IPS-11a (cell line): ENCODE measurements around the gene CCDC183.
"Not testable (repeated sequence)": the region's sequence is repeated elsewhere in the genome, so short reads cannot be mapped to it uniquely, and the experiment has no call there.

Experiments
- H3K4me3 ChIP-seq: one replicate; pipeline ENCODE4 v1.5.1; 2013; ENCODE audit warnings: low read depth, low read length, control low read depth

Gene CCDC183

GRCh38 chr9:136837146-136837855 is 41.2 kb downstream of the CCDC183 start:
- H3K4me3 ChIP-seq: no peak overlapping the region

GRCh38 chr9:136837856-136838277 is 41.7 kb downstream of the CCDC183 start:
- not testable (repeated sequence) for H3K4me3 ChIP-seq

DNA sequence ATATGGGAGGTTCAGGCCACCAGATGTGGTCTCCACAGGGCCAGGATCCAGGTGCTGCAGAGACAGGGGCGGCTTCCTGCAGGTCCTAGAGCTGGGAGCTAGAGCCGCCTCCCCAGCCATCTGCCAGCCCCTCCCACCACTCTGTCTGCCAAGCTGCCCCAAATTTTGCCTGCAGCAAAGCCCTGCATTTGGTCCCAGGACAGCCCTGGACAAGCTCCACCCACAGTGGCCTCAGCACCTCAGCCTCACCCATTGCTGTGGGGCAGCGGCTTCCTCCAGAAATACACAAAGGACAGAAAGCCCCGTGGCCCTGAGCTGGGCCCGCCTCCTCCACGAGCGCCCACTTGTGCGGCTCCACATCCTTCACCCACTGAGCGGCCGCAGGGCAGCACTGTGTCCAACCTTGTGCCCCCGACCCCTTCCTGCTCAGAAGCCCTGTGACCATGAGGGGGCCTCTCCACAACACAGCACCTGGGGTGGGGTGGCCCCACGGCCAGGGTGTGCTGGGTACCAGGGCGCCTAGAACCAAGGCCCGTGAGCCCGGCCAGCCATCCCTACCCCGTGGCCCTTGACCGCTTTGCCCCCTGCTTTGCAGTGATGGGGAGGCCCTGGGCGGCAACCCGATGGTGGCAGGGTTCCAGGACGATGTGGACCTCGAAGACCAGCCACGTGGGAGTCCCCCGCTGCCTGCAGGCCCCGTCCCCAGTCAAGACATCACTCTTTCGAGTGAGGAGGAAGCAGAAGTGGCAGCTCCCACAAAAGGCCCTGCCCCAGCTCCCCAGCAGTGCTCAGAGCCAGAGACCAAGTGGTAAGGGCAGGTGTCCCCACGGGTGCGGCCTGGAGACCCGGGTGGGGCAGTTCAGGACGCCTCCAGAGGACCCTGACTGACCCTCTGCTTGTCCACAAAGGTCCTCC is 42.4 kb downstream of the CCDC183 start:
- H3K4me3 ChIP-seq: no peak overlapping the region

- H3K4me3 ChIP-seq: no peak overlapping the region
Measured at GRCh38 chr9:136839229-136840139, 43.3 kb downstream of the CCDC183 start.

DNA sequence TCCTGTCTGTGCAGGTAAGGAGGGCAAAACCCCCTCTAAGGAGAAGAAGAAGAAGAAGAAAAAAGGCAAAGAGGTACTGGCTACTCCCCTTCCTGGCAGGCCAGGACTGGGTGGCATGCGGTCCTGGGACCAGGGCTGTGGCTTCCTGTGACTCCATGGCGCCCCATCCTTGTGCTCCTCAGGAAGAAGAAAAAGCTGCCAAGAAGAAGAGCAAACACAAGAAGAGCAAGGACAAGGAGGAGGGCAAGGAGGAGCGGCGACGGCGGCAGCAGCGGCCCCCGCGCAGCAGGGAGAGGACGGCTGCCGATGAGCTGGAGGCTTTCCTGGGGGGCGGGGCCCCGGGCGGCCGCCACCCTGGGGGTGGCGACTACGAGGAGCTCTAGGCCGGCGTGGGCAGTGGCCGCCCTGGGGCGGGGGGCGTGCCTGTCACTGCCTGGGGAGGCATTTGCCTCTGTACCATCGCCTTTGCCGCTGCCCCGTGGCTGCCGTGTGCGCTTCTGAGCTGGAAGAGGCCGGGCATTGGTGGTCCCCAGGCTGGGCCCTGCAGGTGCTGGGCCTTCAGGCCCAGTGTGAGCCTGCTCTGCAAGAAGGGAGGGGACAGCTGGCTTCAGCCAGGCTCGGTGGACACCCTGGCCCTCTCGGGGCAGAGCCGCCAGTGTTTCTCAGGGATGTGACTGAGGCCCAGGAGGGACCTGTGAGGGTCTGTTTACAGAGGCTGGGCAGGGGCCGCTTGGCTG is 44.2 kb downstream of the CCDC183 start:
- H3K4me3 ChIP-seq: no peak overlapping the region

- H3K4me3 ChIP-seq: no peak overlapping the region
Measured at GRCh38 chr9:136840877-136841645, 44.9 kb downstream of the CCDC183 start.

DNA sequence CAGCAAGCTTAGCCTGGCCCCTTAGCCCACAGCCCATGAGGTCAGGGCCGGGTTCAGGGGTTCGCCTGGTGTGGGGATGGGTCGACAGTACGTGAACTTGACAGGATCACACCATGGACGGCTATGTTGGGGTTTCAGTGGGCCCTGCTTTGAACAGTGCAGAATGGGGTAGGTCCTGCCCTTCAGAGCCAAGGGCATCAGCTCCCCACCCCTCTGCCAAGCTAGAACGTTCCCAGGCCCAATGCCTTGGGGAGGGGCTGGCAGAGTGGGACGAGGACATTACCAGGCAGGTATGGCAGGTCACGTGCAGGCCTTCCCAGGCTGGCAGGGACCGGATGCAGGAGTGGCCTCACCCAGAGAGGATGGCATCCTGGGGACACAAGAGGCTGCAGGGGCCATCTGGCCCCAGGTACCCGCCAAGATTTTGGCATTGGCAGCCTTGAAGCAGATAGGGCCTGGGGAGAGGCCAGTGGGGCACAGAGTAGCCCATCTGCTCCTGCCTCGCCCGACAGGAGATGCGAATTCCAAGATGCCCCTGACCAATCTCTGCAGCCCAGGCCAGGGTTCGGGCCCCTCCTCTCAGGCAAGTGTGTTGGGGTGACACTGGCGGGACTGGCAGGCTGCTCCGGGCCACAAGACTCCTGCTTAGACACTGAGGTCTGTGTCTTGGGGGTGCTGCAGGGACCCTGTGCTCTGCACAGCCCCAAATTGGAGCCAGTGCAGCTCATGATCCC is 45.7 kb downstream of the CCDC183 start:
- H3K4me3 ChIP-seq: not testable (repeated sequence)

GRCh38 chr9:136842380-136842948 is 46.3 kb downstream of the CCDC183 start, which contains the start of gene AJM1:
Gene AJM1 (plus strand): TSS chr9:136842478. CDS start chr9:136844415, 1,937 bp downstream.
- not testable (repeated sequence) for H3K4me3 ChIP-seq

GRCh38 chr9:136843159-136843800 is 47.1 kb downstream of the CCDC183 start:
- H3K4me3 ChIP-seq: not testable (repeated sequence)

DNA sequence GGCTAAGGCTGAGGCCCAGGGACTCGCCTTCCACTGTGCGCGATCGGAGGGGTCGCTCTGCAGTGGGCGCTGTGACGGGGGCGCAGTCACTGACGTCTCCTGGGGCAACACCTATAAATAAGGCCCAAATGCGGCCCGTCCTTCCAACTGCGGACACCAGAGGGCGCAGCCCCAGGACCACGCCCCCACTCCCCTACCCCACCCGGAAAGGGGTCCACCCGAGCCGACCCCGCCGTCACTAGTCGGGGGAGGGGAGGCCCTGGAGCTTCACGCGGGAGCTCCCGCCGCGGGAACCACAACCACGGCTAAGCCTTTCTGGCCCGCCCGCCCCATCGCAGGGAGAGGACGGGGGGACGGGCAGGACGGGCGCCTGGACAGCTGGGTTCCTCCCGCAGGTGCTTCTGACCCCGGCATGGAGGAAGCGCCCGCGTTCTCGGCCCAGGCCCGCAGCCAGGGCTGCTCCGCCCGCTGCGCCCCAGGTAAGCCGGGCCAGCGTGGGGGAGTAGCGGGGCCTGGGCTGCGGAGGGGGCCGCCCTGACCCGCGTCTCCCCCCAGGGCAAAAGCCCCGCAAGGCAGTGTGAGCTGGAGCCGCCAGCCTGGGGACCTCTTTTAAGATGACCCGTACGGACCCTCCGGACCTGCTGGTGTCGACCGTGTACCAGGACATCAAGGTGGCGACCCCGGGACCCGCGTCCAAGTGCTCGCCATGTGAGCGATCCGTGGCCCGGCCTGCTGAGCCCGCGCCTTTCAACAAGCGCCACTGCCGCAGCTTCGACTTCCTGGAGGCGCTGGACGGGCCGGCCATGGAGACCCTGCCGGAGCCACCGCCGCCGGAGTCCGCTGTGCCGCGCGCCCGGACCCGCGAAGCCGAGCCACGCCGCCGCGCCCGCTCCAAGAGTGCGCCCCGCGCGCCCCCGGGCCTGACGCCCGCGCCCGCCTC is 47.9 kb downstream of the CCDC183 start:
- not testable (repeated sequence) for H3K4me3 ChIP-seq

DNA sequence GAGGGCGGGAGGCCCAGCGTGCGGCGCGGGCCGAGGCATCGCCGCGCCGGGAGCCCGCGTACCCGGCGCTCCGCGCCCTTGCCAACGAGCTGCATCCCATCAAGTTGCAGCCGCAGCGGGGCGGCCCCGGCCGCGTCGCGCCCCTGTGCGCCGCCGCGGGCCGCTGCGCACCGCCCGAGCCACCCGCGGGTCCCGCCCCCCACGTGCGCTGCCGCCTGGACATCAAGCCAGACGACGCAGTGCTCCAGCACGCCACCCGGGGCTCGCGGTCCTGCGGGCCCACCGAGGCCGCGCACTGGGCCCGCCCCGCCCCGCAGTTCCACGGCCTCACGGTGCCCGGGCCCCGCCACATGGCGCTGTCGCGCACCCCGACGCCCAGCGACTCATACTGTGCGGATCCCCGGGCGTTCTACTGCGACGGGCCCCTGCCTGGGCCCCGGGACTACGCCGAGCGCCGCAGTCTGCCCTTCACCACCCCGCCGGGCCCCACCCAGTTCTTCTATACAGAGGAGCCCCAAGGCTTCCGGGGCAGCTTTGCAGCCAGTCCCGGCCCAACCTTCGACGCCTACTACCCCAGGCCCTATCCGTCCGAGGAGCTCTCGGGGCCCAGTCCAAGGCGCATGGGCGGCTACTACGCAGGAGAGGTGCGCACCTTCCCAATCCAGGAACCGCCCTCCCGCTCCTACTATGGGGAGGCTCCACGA is 48.8 kb downstream of the CCDC183 start:
- no peak overlapping the region for H3K4me3 ChIP-seq

DNA sequence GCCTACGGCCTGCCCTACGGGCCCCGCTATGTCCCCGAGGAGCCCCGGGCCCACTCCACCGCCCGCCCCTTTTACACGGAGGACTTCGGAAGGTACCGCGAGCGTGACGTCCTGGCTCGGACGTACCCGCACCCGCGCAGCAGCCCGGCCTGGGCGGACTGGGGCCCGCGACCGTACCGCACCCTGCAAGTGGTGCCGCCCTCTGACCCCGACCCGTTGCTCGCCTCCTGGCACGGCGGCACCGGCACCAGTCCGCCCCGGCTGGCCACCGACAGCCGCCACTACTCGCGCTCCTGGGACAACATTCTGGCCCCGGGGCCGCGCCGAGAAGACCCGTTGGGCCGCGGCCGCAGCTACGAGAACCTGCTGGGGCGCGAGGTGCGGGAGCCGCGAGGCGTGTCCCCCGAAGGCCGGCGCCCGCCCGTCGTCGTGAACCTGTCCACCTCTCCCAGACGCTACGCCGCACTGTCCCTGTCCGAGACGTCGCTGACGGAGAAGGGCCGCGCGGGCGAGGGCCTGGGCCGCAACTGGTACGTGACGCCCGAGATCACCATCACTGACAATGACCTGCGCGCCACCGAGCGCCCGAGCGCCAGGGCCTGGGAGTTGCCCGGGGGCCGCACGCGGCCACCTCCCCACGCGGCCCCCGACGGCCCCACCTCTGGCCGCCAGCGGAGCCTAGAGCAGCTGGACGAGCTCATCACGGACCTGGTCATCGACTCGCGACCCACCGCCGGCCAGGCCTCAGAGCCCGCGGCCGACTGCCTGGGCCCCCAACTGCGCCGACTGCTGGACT is 49.5 kb downstream of the CCDC183 start:
- no peak overlapping the region for H3K4me3 ChIP-seq

- H3K4me3 ChIP-seq: no peak overlapping the region
Measured at GRCh38 chr9:136846376-136847087, 50.4 kb downstream of the CCDC183 start.

DNA sequence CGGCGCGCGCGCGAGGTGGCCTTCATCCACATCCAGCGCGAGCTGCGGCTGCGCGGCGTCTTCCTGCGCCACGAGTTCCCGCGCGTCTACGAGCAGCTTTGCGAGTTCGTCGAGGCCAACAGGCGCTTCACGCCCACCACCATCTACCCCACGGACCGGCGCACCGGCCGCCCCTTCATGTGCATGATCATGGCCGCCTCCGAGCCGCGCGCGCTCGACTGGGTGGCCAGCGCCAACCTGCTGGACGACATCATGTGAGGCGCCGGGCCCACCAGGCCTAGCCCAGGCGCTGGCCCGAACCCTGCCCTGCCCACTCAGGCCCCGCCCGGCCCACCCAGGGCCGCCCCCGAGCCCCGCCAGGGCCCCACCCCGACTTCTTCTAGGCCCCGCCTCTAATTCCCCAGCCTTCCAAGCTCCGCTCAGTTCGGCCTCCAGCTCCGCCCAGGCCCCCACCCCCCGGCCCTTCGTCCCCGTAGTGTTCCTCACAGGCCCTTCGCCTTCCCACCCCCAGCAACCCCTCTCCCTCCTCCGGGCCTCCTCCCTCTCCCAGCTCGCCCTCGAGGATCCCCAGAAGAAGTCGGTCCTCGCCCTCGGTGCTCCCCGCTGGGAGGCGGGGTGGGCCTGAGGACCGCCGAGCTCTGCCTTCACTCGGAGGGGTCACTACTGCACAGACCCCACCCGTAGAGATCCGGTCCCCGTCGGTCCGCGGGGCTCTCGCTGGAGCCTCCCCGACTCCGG is 51.1 kb downstream of the CCDC183 start:
- peak overlapping the region; percentile 72 for H3K4me3 ChIP-seq
